Mesendoderm (in vitro differentiated cells): ENCODE results near the gene RARA.

Experiments
- DNase-seq: peaks from one replicate; pipeline ENCODE4 v3.0.0; 2013
- H2AK5ac ChIP-seq: 2 replicates; pipeline ENCODE4 v1.6.1; 2013; ENCODE audit warnings: low read length, inconsistent platforms
- H2BK120ac ChIP-seq: 2 replicates; pipeline ENCODE4 v1.6.1; 2013; ENCODE audit warnings: low read depth, mild to moderate bottlenecking, low read length, moderate library complexity, mixed read lengths
- H2BK15ac ChIP-seq: replicated peaks from 2 replicates; pipeline ENCODE4 v1.6.1; 2013; ENCODE audit warnings: low read depth, mild to moderate bottlenecking, moderate library complexity
- H2BK5ac ChIP-seq: 2 replicates; pipeline ENCODE4 v1.6.1; 2013; ENCODE audit warnings: low read length, inconsistent platforms
- H3K18ac ChIP-seq: 2 replicates; pipeline ENCODE4 v1.6.1; 2013; ENCODE audit warnings: mild to moderate bottlenecking, low read length, mixed read lengths
- H3K23ac ChIP-seq: one replicate; pipeline ENCODE4 v1.6.1; 2013; ENCODE audit warnings: low read length
- H3K27ac ChIP-seq: 2 replicates; pipeline ENCODE4 v1.5.1; 2013; ENCODE audit warnings: low read depth, mild to moderate bottlenecking, inconsistent platforms, low read length, moderate library complexity
- H3K27me3 ChIP-seq: 2 replicates; pipeline ENCODE4 v1.6.1; 2013; ENCODE audit warnings: low read length, control low read depth, mild to moderate bottlenecking, inconsistent platforms; ENCODE audit not compliant: insufficient read depth, poor library complexity
- H3K36me3 ChIP-seq: 2 replicates; pipeline ENCODE4 v1.6.1; 2013; ENCODE audit warnings: low read length, inconsistent platforms; ENCODE audit not compliant: control insufficient read depth, insufficient read depth
- H3K4ac ChIP-seq: one replicate; pipeline ENCODE4 v1.6.1; 2013; ENCODE audit warnings: low read depth, mild to moderate bottlenecking, low read length, moderate library complexity
- H3K4me1 ChIP-seq: 2 replicates; pipeline ENCODE4 v1.6.1; 2013; ENCODE audit warnings: low read depth, low read length, inconsistent platforms; ENCODE audit not compliant: control insufficient read depth
- H3K4me2 ChIP-seq: 2 replicates; pipeline ENCODE4 v1.6.1; 2013; ENCODE audit warnings: low read length
- H3K4me3 ChIP-seq: 2 replicates; pipeline ENCODE4 v1.5.1; 2013; ENCODE audit warnings: mild to moderate bottlenecking, low read length
- H3K56ac ChIP-seq: one replicate; pipeline ENCODE4 v1.6.1; 2013; ENCODE audit warnings: low read length
- H3K79me1 ChIP-seq: 2 replicates; pipeline ENCODE4 v1.6.1; 2013; ENCODE audit warnings: low read length, inconsistent platforms
- H3K79me2 ChIP-seq: 2 replicates; pipeline ENCODE4 v1.6.1; 2013; ENCODE audit warnings: mild to moderate bottlenecking, low read length; ENCODE audit not compliant: control insufficient read depth, insufficient read depth
- H3K9ac ChIP-seq: 2 replicates; pipeline ENCODE4 v1.6.1; 2013; ENCODE audit warnings: low read length, inconsistent platforms
- H4K5ac ChIP-seq: one replicate; pipeline ENCODE4 v1.6.1; 2013; ENCODE audit warnings: low read length
- H4K8ac ChIP-seq: one replicate; pipeline ENCODE4 v1.6.1; 2013; ENCODE audit warnings: low read depth, mild to moderate bottlenecking, control low read depth, low read length, moderate library complexity
- WGBS: extraction: QIAGEN DNeasy Blood & Tissue Kit; methylation state at CpG from one replicate; pipeline ENCODE4 v1.1.7; 2013; ENCODE audit warnings: low lambda C conversion rate, missing lambda C conversion rate; ENCODE audit not compliant: insufficient coverage; ENCODE audit errors: extremely low coverage; 5-methylcytosine and 5-hydroxymethylcytosine counted together

RARA gene

GRCh38 chr17:40337351-40337750 is 28.4 kb downstream of the RARA start:
- Histone ChIP-seq H3K4me3 (no peak overlapping the region), H3K79me1 (peaks cover 4% of the 10 kb centered on the region), H3K4me1 (no peaks in the 10 kb centered on the region), H3K23ac (no peak overlapping the region), H4K5ac (no peak overlapping the region), H3K79me2 (peaks cover under 1% of the 10 kb centered on the region), H4K8ac (no peak overlapping the region), H3K27me3 (no peaks in the 10 kb centered on the region), H3K4ac (no peak overlapping the region), H3K18ac (no peak overlapping the region), H2BK5ac (no peak overlapping the region), H3K56ac (no peak overlapping the region), H3K27ac (no peak overlapping the region), H3K4me2 (no peak overlapping the region), H2AK5ac (no peak overlapping the region), H2BK120ac (no peak overlapping the region), H2BK15ac (no peak overlapping the region), H3K36me3 (no peaks in the 10 kb centered on the region), H3K9ac (no peak overlapping the region)
- DNase-seq, result no peak
- no CpG with 5 or more reads among the region's 8 CpGs for WGBS

DNA sequence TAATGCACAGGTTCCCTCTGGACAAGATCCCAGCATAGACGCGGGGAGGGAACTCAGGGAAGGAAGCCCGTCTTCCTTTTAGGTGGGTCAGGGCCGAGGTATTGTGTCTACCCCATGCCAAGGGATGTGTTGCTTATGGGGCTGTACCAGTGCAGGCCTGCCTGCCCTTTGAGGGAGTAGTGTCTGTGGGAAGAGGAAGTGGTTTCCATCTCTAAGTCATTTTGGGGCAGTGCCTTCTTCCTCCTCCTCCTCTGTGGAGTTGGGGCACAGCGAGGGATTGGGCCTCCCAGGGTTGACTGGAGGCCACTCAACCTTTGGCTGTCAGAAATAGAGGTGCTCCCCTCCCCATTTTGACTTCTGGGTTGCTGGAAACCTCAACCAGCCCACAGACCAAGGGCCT is 29.1 kb downstream of the RARA start:
- Histone ChIP-seq H2BK15ac (no peak overlapping the region), H3K27ac (no peak overlapping the region), H2BK120ac (no peak overlapping the region), H3K4ac (no peak overlapping the region), H4K8ac (no peak overlapping the region), H3K4me1 (peaks cover under 1% of the 10 kb centered on the region), H2BK5ac (no peak overlapping the region), H3K4me3 (no peak overlapping the region), H3K4me2 (no peak overlapping the region), H2AK5ac (no peak overlapping the region), H3K9ac (no peak overlapping the region), H3K79me2 (peaks cover 8% of the 10 kb centered on the region), H4K5ac (no peak overlapping the region), H3K18ac (no peak overlapping the region), H3K23ac (no peak overlapping the region), H3K56ac (no peak overlapping the region), H3K79me1 (peaks cover 4% of the 10 kb centered on the region), H3K36me3 (no peaks in the 10 kb centered on the region), H3K27me3 (no peaks in the 10 kb centered on the region)
- WGBS, result no CpG with 5 or more reads among the region's 5 CpGs
- no peak for DNase-seq

GRCh38 chr17:40338941-40339649 is 30.1 kb downstream of the RARA start:
- H3K27ac ChIP-seq, result no peak overlapping the region
- no peak overlapping the region for H3K56ac ChIP-seq

DNA sequence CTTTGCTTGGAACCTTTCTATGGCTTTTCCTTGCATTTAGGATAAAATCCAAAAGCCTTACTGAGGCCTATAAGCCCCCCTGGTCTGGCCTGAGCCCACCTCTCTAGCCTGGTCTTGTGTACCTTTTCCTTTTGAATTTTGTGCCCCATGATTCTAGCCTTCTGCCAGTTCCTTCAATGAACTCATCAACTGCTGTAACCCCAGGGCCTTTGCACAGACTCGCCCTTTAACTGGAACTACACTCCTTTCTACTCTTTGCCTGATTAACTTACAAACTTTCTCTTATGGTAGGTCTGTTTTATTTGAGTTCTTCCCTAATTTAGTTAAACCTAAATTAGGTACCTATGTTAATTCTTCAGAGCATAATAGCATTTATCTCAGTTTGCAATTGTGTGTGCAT is 31.3 kb downstream of the RARA start:
- no peak overlapping the region for H4K5ac ChIP-seq
- H3K18ac ChIP-seq, result no peak overlapping the region
- no peak overlapping the region for H3K9ac ChIP-seq
- peaks cover 15% of the 10 kb centered on the region for H3K4me1 ChIP-seq
- DNase-seq, result no peak
- H3K56ac ChIP-seq, result no peak overlapping the region
- no CpG with 5 or more reads among the region's 1 CpG for WGBS
- no peak overlapping the region for H2BK120ac ChIP-seq
- no peak overlapping the region for H3K27ac ChIP-seq
- no peaks in the 10 kb centered on the region for H3K27me3 ChIP-seq
- H3K4me2 ChIP-seq, result no peak overlapping the region
- H3K4me3 ChIP-seq, result no peak overlapping the region
- H3K36me3 ChIP-seq, result no peaks in the 10 kb centered on the region
- H3K23ac ChIP-seq, result no peak overlapping the region
- no peak overlapping the region for H3K4ac ChIP-seq
- no peak overlapping the region for H2AK5ac ChIP-seq
- H4K8ac ChIP-seq, result no peak overlapping the region
- H3K79me1 ChIP-seq, result peaks cover 9% of the 10 kb centered on the region
- H2BK5ac ChIP-seq, result no peak overlapping the region
- H2BK15ac ChIP-seq, result no peak overlapping the region
- peaks cover 15% of the 10 kb centered on the region for H3K79me2 ChIP-seq

More at GRCh38 chr17:40338941-40339649, 30.1 kb downstream of the RARA start:
- H3K4me2 ChIP-seq, result no peak overlapping the region
- H2BK5ac ChIP-seq, result no peak overlapping the region
- H2BK15ac ChIP-seq, result no peak overlapping the region
- H3K4me3 ChIP-seq, result no peak overlapping the region
- H3K4me1 ChIP-seq, result peaks cover 8% of the 10 kb centered on the region
- H3K18ac ChIP-seq, result no peak overlapping the region
- peaks cover 14% of the 10 kb centered on the region for H3K79me2 ChIP-seq
- no peak overlapping the region for H4K5ac ChIP-seq
- H4K8ac ChIP-seq, result no peak overlapping the region
- no peak overlapping the region for H2AK5ac ChIP-seq
- H3K79me1 ChIP-seq, result peaks cover 9% of the 10 kb centered on the region
- no CpG with 5 or more reads among the region's 13 CpGs for WGBS
- H3K9ac ChIP-seq, result no peak overlapping the region
- no peak overlapping the region for H2BK120ac ChIP-seq
- H3K27me3 ChIP-seq, result no peaks in the 10 kb centered on the region
- H3K36me3 ChIP-seq, result no peaks in the 10 kb centered on the region
- no peak overlapping the region for H3K23ac ChIP-seq
- DNase-seq, result no peak
- H3K4ac ChIP-seq, result no peak overlapping the region

GRCh38 chr17:40340880-40341807 is 32.2 kb downstream of the RARA start:
- DNase-seq, result peak; percentile 91
- no peak overlapping the region for H2BK15ac ChIP-seq
- H3K4me2 ChIP-seq, result peak overlapping the region; percentile 84
- H3K18ac ChIP-seq, result peak overlapping the region; percentile 35
- peaks cover 17% of the 10 kb centered on the region for H3K79me2 ChIP-seq
- H3K27me3 ChIP-seq, result no peaks in the 10 kb centered on the region
- H3K9ac ChIP-seq, result peak overlapping the region; percentile 89
- H3K4me3 ChIP-seq, result peak overlapping the region; percentile 79
- H3K23ac ChIP-seq, result peak overlapping the region; percentile 83
- H3K56ac ChIP-seq, result peak overlapping the region; percentile 97
- no peak overlapping the region for H4K5ac ChIP-seq
- WGBS, result no CpG with 5 or more reads among the region's 55 CpGs
- H3K36me3 ChIP-seq, result no peaks in the 10 kb centered on the region
- H3K79me1 ChIP-seq, result peaks cover 9% of the 10 kb centered on the region
- H3K4me1 ChIP-seq, result peaks cover 19% of the 10 kb centered on the region
- H2BK120ac ChIP-seq, result no peak overlapping the region
- H2AK5ac ChIP-seq, result no peak overlapping the region
- H4K8ac ChIP-seq, result no peak overlapping the region
- H3K27ac ChIP-seq, result peak overlapping the region; percentile 46
- H3K4ac ChIP-seq, result no peak overlapping the region
- H2BK5ac ChIP-seq, result no peak overlapping the region
